ENCODE measurements around the gene PXYLP1.

DNA sequence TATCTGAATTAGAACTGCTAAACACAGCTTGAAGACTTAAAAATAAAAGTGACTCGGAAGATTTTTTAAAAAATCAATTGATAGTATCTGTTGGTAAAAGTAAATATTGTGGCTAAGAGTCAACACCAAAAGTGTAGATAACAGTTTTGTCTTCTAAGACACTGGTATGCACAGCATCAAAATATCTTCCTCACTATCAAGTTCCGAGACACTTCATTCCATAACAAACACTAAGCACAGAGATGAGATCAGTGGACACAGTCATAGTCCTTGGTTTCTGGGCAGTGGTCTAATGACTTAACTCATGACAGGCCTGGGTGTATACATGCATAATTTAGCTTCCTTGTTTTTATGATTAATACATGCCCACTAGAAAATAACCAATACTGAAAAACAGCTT, 63.2 kb downstream of the PXYLP1 start:
- TF ChIP-seq SUZ12 (IDR thresholded peaks at IDR 0.05) (no peak), SP1 (IDR thresholded peaks at IDR 0.05) (no peak), CTBP1 (IDR thresholded peaks at IDR 0.05; ENCODE audit: borderline replicate concordance) (no peak), FOXM1 (IDR thresholded peaks at IDR 0.05; ENCODE audit: borderline replicate concordance) (no peak), BHLHE40 (IDR thresholded peaks at IDR 0.05; ENCODE audit: borderline replicate concordance) (no peak), LEF1 (IDR thresholded peaks at IDR 0.05; ENCODE audit: borderline replicate concordance) (no peak)

Measured in HEK293T (cell line).